ENCODE results near the gene JAKMIP3.

The JAKMIP3 gene

DNA sequence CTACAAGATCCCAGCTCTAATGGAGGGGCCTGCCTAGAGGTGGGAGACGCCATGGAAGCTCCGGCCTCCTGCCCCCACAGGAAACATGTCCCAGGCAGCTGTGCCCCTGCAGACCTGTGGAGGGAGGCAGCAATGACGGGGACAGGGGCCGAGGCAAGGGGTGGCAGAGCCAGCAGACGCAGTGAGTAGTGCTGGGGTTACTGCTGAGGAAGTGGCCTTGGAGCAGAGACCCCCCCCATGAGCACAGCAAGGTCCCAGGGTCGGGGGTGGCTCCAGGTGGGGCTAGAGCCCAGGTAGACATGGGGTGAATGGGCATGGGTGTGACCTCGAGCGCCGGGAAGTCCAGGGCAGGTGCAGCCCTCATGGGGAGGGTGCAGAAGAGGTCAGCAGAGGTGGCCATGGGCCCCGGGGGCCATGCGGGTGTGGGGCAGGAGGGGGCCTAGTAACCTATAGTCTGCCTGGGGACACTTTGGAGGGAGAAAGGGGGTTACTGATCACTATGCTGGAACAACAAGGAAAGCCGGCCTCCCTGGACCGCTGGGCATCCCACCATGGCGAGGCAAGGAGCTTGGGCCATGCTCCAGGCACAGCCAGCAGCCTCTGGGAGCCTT lies 45.5 kb downstream of the JAKMIP3 start:
- no peak for DNase-seq (ENCODE audit: low spot score)

DNA sequence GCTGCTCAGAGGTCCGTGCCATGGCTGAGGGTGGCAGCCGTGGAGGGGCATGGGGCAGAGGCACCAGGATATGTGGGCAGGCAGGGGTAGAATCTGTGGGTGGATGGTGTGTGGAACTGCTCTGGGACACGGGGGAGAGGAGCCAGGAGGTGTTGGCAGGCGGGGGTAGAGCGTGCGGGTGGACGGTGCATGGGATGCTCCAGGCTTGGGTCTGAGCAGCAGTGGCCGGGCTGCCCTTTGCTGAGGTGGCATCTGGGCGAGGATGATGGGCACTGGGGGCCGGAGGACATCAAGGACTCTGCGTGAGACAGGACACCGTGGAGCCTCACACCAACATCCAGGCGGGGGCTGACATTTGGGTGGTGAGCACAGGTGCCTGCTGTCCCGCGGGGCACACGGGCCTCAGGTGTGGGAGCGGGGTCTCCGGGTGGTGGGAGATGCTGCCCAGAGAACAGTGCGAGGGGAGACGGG lies 46.2 kb downstream of the JAKMIP3 start:
- DNase-seq (ENCODE audit: low spot score) = no peak

DNA sequence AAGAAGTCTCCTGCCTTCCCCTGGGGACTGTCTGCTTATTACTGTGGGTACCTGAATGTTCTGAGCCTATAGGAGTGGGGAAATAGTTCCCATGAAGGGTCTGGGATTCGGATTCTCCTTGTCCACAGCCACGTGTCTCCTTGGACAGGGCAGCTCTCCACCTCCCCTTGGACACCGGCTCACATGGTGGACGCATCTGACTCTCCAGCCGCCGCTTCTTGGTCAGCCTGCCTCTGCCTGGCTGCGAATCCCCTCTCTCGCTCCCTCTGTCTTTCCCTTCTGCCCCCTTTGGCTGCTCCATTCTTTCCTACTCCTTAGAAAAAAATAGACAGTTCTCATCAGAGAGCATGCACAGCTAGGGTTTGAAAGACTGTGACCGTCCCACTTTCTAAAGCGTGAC lies 46.9 kb downstream of the JAKMIP3 start:
- no peak for DNase-seq (ENCODE audit: low spot score)

DNA sequence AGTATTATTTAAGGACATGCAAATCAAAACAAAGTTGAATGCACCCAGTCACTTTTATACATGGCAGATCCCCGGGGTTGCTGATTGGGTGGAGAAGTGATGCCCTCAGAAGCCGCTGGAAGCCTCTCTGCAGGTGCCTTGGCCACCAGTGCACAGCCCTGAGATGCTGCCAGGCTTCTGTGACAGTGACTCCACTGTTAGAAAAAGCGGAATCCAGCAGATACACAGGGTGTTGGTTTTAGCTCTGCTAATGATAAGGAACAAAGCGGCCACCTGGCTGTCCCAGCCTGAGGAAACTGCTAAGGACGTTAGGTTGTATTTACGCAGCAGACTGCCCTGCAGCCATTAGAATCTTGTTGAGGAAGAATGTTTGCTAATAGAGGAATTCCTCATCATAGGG lies 47.5 kb downstream of the JAKMIP3 start:
- no peak for DNase-seq (ENCODE audit: low spot score)

DNA sequence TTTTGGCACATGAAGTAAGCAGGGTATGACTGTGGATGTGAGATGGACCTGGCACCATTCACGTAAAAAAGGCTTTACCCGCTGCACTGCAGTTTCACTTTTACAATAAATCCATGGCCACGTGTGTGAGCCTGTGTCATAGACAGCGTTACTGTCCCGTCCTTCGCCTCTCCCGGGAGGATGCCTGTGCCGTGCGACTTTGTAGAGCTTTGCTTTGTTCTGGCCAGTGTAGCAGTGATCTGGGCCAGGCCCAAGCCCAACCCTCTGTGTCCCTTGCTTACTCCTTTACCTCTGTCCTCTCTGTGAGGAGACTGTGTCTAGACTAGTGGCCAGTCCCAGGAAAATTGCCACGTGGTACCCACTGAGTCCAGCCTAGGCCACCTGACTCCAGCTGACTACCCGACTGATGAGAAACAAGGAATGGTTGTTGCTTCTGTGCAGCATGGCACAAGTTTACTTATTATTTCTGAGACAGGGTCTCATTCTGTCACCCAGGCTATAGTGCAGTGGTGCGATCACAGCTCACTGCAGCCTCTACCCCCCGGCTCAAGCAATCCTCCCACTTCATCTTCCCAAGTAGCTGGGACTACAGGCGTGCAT lies 48.1 kb downstream of the JAKMIP3 start:
- DNase-seq (ENCODE audit: low spot score) = no peak

DNA sequence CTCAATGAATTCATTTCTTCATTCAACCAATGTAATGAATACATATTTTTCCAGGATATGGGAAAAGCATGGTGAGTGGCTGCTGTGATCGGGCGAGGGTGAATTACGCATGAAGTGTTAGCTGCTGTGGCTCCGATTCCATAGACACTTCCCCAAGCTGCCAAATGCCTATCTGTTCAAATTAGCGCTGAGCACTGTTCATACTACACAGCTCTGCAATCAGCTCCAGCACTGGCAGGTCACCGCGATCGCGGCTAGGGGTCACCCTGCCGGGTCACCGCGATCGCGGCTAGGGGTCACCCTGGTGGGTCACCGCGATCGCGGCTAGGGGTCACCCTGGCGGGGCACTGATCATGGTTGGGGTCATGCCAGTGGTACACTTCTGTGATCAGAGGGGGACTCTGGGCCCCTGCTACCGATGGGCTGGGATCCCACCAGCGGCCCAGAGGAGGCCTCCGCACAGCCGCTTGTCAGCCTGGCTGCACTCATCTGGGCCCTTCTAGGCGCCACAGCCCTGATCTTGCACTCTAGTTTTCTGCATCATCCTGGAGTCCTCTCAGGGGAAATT lies 49.3 kb downstream of the JAKMIP3 start:
- DNase-seq (ENCODE audit: low spot score) = no peak
